ENCODE results near the gene SLC5A1. TPM values are rescaled to one million over a fixed set of nuclear protein-coding genes. Genes with fewer than 3 reads are reported as not detected.

SLC5A1 gene
- total and polyA plus RNA-seq, 11 donors: 22.1 to 181 (median 103) TPM

GRCh38 chr22:32097881-32098499, 54.9 kb downstream of the SLC5A1 start:
- H3K27me3 ChIP-seq: no peaks in the 10 kb centered on the region
- no peak for DNase-seq
- no peaks in the 10 kb centered on the region for H3K9me3 ChIP-seq
- no peak for ATAC-seq
- H3K4me1 ChIP-seq: peaks cover 0 to 30% (median 5%) of the 10 kb centered on the region in 12 donors
- H3K36me3 ChIP-seq: peaks cover 0 to 29% (median 0%) of the 10 kb centered on the region in 9 donors
- intact Hi-C loops (cut with DNase I): no loop called here
- H3K27ac ChIP-seq: no peak overlapping the region
- TF ChIP-seq, protein P1, sequence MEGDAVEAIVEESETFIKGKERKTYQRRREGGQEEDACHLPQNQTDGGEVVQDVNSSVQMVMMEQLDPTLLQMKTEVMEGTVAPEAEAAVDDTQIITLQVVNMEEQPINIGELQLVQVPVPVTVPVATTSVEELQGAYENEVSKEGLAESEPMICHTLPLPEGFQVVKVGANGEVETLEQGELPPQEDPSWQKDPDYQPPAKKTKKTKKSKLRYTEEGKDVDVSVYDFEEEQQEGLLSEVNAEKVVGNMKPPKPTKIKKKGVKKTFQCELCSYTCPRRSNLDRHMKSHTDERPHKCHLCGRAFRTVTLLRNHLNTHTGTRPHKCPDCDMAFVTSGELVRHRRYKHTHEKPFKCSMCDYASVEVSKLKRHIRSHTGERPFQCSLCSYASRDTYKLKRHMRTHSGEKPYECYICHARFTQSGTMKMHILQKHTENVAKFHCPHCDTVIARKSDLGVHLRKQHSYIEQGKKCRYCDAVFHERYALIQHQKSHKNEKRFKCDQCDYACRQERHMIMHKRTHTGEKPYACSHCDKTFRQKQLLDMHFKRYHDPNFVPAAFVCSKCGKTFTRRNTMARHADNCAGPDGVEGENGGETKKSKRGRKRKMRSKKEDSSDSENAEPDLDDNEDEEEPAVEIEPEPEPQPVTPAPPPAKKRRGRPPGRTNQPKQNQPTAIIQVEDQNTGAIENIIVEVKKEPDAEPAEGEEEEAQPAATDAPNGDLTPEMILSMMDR (IDR thresholded peaks at IDR 0.05): no peak
- TF ChIP-seq POLR2A (IDR thresholded peaks at IDR 0.05): no peak
- no peak overlapping the region for H3K4me3 ChIP-seq

GRCh38 chr22:32100711-32101110, 57.6 kb downstream of the SLC5A1 start:
- H3K27me3 ChIP-seq: no peaks in the 10 kb centered on the region
- H3K9me3 ChIP-seq: no peaks in the 10 kb centered on the region
- H3K4me1 ChIP-seq: peaks cover 0 to 24% (median 5%) of the 10 kb centered on the region in 12 donors
- WGBS, 4 donors: 25 to 57% (median 50%) methylated on average over 1 of the region's 1 CpG
- intact Hi-C loops (cut with DNase I): loop anchor here in 9 of 10 donors (5.0 to 10.0 kb wide), 5 partner anchors 107 to 372 kb away; partner anchors contain the start of genes FBXO7 (in 1 of the 9) and RFPL2 (in 1 of the 9)
- DNase-seq (no peak), ATAC-seq (no peak)
- TF ChIP-seq, protein P1 (IDR thresholded peaks at IDR 0.05): no peak
- no peak for TF ChIP-seq POLR2A (IDR thresholded peaks at IDR 0.05)
- H3K36me3 ChIP-seq: peaks cover 0 to 50% (median under 1%) of the 10 kb centered on the region in 9 donors
- no peak overlapping the region for H3K27ac ChIP-seq
- no peak overlapping the region for H3K4me3 ChIP-seq

- no peak for DNase-seq
- H3K4me1 ChIP-seq: peaks cover 0 to 6% (median 0%) of the 10 kb centered on the region in 12 donors
- intact Hi-C loops (cut with DNase I): loop anchor here in 9 of 10 donors (5.0 to 10.0 kb wide), 5 partner anchors 104 to 369 kb away; partner anchors contain the start of genes FBXO7 (in 1 of the 9) and RFPL2 (in 1 of the 9)
- peaks cover 0 to 66% (median 8%) of the 10 kb centered on the region in 9 donors for H3K36me3 ChIP-seq
- H3K27me3 ChIP-seq: no peaks in the 10 kb centered on the region
- 16 to 35% (median 28%) methylated on average over 2 of the region's 2 CpGs for WGBS, 4 donors
- H3K27ac ChIP-seq: no peak overlapping the region
- TF ChIP-seq, protein P1 (IDR thresholded peaks at IDR 0.05): peak in 10 of 12 donors; percentile 17 to 54 (median 38)
- TF ChIP-seq POLR2A (IDR thresholded peaks at IDR 0.05): no peak
- no peak overlapping the region for H3K4me3 ChIP-seq
- H3K9me3 ChIP-seq: no peaks in the 10 kb centered on the region
- ATAC-seq: peak in 1 of 4 donors; percentile 14
Measured at GRCh38 chr22:32103658-32104315, 60.7 kb downstream of the SLC5A1 start.

DNA sequence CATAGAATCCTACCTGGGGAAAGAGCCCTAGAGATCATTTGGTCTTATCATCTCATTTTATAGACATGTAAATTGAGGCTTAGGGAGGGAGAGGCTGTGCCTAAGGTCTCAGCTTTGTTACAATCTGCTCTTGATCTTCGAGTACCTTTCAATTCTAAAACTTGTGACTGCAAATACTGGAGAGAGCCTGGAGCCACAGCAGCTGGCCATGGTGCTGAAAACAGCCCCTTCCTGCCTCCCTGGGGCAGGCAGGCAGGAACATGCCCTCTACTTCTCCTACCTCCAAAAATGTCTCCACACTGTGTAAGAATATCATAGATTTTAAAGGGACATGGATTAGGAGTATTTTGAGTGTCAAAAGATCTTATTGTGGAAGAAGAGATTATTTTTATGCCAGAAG, 63.9 kb downstream of the SLC5A1 start:
- Histone ChIP-seq H3K4me1 (peaks cover 0 to 3% (median 0%) of the 10 kb centered on the region in 12 donors), H3K36me3 (peaks cover 0 to 87% (median 17%) of the 10 kb centered on the region in 9 donors), H3K9me3 (no peaks in the 10 kb centered on the region), H3K4me3 (no peak overlapping the region), H3K27ac (no peak overlapping the region), H3K27me3 (peaks cover 0 to 7% (median 0%) of the 10 kb centered on the region in 9 donors)
- peak in 1 of 4 donors; percentile 37 for ATAC-seq
- WGBS, 4 donors: 0 to 10% (median 2%) methylated on average over 1 of the region's 1 CpG
- no peak for DNase-seq
- TF ChIP-seq, protein P1 (IDR thresholded peaks at IDR 0.05): no peak
- no peak for TF ChIP-seq POLR2A (IDR thresholded peaks at IDR 0.05)
- intact Hi-C loops (cut with DNase I): loop anchor here in 4 of 10 donors (10.0 kb wide), 2 partner anchors 158 to 278 kb away; no protein-coding TSS in a partner anchor
